ENCODE measurements around the gene ZBTB24. TPM values are rescaled to one million over a fixed set of nuclear protein-coding genes. Genes with fewer than 3 reads are reported as not detected.

Gene ZBTB24
- total and polyA plus RNA-seq, 2 of the 13 experiments (the other 11 are each of a cell fraction or from before 2014, with no cell fraction given): 1.5 to 6.2 TPM

GRCh38 chr6:109441069-109441816 is 41.8 kb downstream of the ZBTB24 start (continued):
- TF ChIP-seq ZNF784 (CRISPR knock-in tag; IDR thresholded peaks at IDR 0.05; ENCODE audit: borderline replicate concordance): peak; percentile 81
- TF ChIP-seq SMAD3 (CRISPR knock-in tag; IDR thresholded peaks at IDR 0.05): no peak
- no peak for TF ChIP-seq RFX3 (CRISPR knock-in tag; IDR thresholded peaks at IDR 0.05)
- TF ChIP-seq SATB2 (CRISPR knock-in tag; IDR thresholded peaks at IDR 0.05): no peak
- no peak for TF ChIP-seq THRA (CRISPR knock-in tag; IDR thresholded peaks at IDR 0.05; ENCODE audit: borderline replicate concordance)
- TF ChIP-seq NFKBIZ (CRISPR knock-in tag; IDR thresholded peaks at IDR 0.05): no peak
- TF ChIP-seq ZBTB42 (CRISPR knock-in tag; IDR thresholded peaks at IDR 0.05): no peak
- no peak for TF ChIP-seq HMG20A (CRISPR knock-in tag; IDR thresholded peaks at IDR 0.05; ENCODE audit: borderline replicate concordance)
- no peak for TF ChIP-seq KLF9 (CRISPR knock-in tag; IDR thresholded peaks at IDR 0.05; ENCODE audit: low read depth)
- TF ChIP-seq TBX2 (CRISPR knock-in tag; IDR thresholded peaks at IDR 0.05; ENCODE audit: borderline replicate concordance): no peak
- 0 out of 2 replicates have a peak, but pooled peaks have one; percentile 84 for TF ChIP-seq MYNN (CRISPR knock-in tag; IDR thresholded peaks at IDR 0.05; ENCODE audit: low read depth)
- no peak for TF ChIP-seq ZNF138 (CRISPR knock-in tag; IDR thresholded peaks at IDR 0.05; ENCODE audit: low read depth)
- no peak for TF ChIP-seq ZNF101 (CRISPR knock-in tag; IDR thresholded peaks at IDR 0.05; ENCODE audit: borderline replicate concordance, low read depth)
- TF ChIP-seq NFATC3 (CRISPR knock-in tag; IDR thresholded peaks at IDR 0.05): no peak
- peak; percentile 50; the same call in 1 of the 2 replicates for TF ChIP-seq ZNF263 (CRISPR knock-in tag; IDR thresholded peaks at IDR 0.05)
- TF ChIP-seq ZNF232 (CRISPR knock-in tag; IDR thresholded peaks at IDR 0.05; ENCODE audit: borderline replicate concordance): no peak
- no peak for TF ChIP-seq ARNT (IDR thresholded peaks at IDR 0.05)
- no peak for TF ChIP-seq ZNF839 (CRISPR knock-in tag; IDR thresholded peaks at IDR 0.05; ENCODE audit: borderline replicate concordance)
- no peak; the same call in 1 of the 2 replicates for TF ChIP-seq BCL3 (CRISPR knock-in tag; IDR thresholded peaks at IDR 0.05)
- no peak; the same call in 1 of the 2 replicates for TF ChIP-seq KDM2A (CRISPR knock-in tag; IDR thresholded peaks at IDR 0.05; ENCODE audit: borderline replicate concordance, low read depth)
- TF ChIP-seq ELF3 (CRISPR knock-in tag; IDR thresholded peaks at IDR 0.05): no peak
- 0 out of 2 replicates have a peak, but pooled peaks have one; percentile 21 for TF ChIP-seq ESRRA (CRISPR knock-in tag; IDR thresholded peaks at IDR 0.05; ENCODE audit: low read depth)
- no peak for TF ChIP-seq HNRNPUL1 (IDR thresholded peaks at IDR 0.05; ENCODE audit: low read depth, low read length)
- no peak for TF ChIP-seq ZNF891 (CRISPR knock-in tag; IDR thresholded peaks at IDR 0.05)
- TF ChIP-seq ZNF235 (CRISPR knock-in tag; IDR thresholded peaks at IDR 0.05; ENCODE audit: borderline replicate concordance): no peak
- TF ChIP-seq SIN3B (IDR thresholded peaks at IDR 0.05; ENCODE audit: low read length): no peak
- 0 out of 2 replicates have a peak, but pooled peaks have one; percentile 72 for TF ChIP-seq ZBTB46 (CRISPR knock-in tag; IDR thresholded peaks at IDR 0.05; ENCODE audit: borderline replicate concordance)
